T-cell (primary cell): Measurements from ENCODE around the gene TPRG1L. TPM values are rescaled to one million over a fixed set of nuclear protein-coding genes. Genes with fewer than 3 reads are reported as not detected.

Source experiments
- ATAC-seq, 4 experiments: fragments of 200-7000 bp in 3 of 4; fragments of 150-1000 bp in 1 of 4; cut with Tn5 transposase; replicated peaks in 1 of 4; 1 replicate in 3 of 4; 2 replicates in 1 of 4; pipeline ENCODE4 v1.10.0; 2021; ENCODE audit warnings: moderate library complexity in 3 of 4, mild to moderate bottlenecking in 2 of 4, moderate number of reproducible peaks in 1 of 4
- CTCF ChIA-PET, 2 donors: fragments of 300-600 bp; sonication (Branson Sonifier 250); formaldehyde crosslinking; loops; one replicate each; lab custom pipeline; 2022; ENCODE audit warnings: antibody characterized with exemption in 2 of 2; lab: Charles Lee
- POLR2A ChIA-PET, 2 donors: fragments of 300-600 bp; sonication (Branson Sonifier 250); formaldehyde crosslinking; loops; one replicate each; lab custom pipeline; 2022; ENCODE audit warnings: antibody characterized with exemption in 2 of 2; lab: Charles Lee
- DNase-seq, 35 experiments: peaks; one replicate each; pipeline versions ENCODE4 v3.0.0 to v3.0.0-alpha.2; 2013 to 2023
- H3K27ac ChIP-seq: one replicate; pipeline ENCODE4 v1.5.1; 2013; ENCODE audit warnings: low read length
- H3K27me3 ChIP-seq, 2 experiments: replicated peaks in 1 of 2; 1 replicate in 1 of 2; 2 replicates in 1 of 2; pipeline versions ENCODE4 v1.6.1 to v1.7.0; 2013; ENCODE audit warnings: low read length in 1 of 2, mixed read lengths in 1 of 2; ENCODE audit not compliant: control insufficient read depth in 2 of 2, insufficient read depth in 2 of 2; ENCODE audit errors: extremely low read depth in 1 of 2
- H3K36me3 ChIP-seq, 2 donors: 1 replicate in 1 of 2; 2 replicates in 1 of 2; pipeline versions ENCODE4 v1.6.1 to v1.7.0; 2013; ENCODE audit warnings: low read length in 1 of 2; ENCODE audit not compliant: control insufficient read depth in 2 of 2, insufficient read depth in 1 of 2; ENCODE audit errors: extremely low read depth in 1 of 2
- H3K4me1 ChIP-seq, 2 experiments: 1 replicate in 1 of 2; 2 replicates in 1 of 2; pipeline versions ENCODE4 v1.6.1 to v1.7.0; 2013; ENCODE audit warnings: low read length in 2 of 2, mixed read lengths in 1 of 2; ENCODE audit not compliant: insufficient read depth in 2 of 2, control insufficient read depth in 1 of 2; ENCODE audit errors: extremely low read depth in 1 of 2
- H3K4me3 ChIP-seq, 2 donors: 1 replicate in 1 of 2; 2 replicates in 1 of 2; pipeline versions ENCODE4 v1.5.1 to v1.7.0; 2013; ENCODE audit warnings: mild to moderate bottlenecking in 2 of 2, low read length in 1 of 2, moderate library complexity in 1 of 2; ENCODE audit not compliant: control insufficient read depth in 1 of 2; ENCODE audit errors: extremely low read depth in 1 of 2
- H3K9me3 ChIP-seq: 2 replicates; pipeline ENCODE4 v1.7.0; 2013
- H3K27ac Mint-ChIP-seq, 2 donors: one replicate each; pipeline ENCODE4 v1.8.0; 2020 to 2021; ENCODE audit warnings: mild to moderate bottlenecking in 2 of 2, mixed read lengths in 2 of 2
- H3K27me3 Mint-ChIP-seq, 2 donors: one replicate each; pipeline ENCODE4 v1.8.0; 2021 to 2022; ENCODE audit warnings: mixed read lengths in 2 of 2
- H3K36me3 Mint-ChIP-seq: one replicate; pipeline ENCODE4 v1.8.0; 2021; ENCODE audit warnings: mixed read lengths
- H3K4me1 Mint-ChIP-seq, 3 donors: one replicate each; pipeline ENCODE4 v1.8.0; 2020 to 2022; ENCODE audit warnings: mixed read lengths in 3 of 3, mild to moderate bottlenecking in 1 of 3
- H3K4me3 Mint-ChIP-seq, 3 donors: one replicate each; pipeline ENCODE4 v1.8.0; 2020 to 2022; ENCODE audit warnings: mild to moderate bottlenecking in 3 of 3, mixed read lengths in 3 of 3, moderate library complexity in 3 of 3
- H3K9me3 Mint-ChIP-seq, 3 donors: one replicate each; pipeline ENCODE4 v1.8.0; 2020 to 2022; ENCODE audit warnings: mixed read lengths in 3 of 3
- WGBS: methylation state at CpG from one replicate; pipeline ENCODE4 v1.1.5; 2013; ENCODE audit warnings: missing lambda C conversion rate; ENCODE audit not compliant: insufficient coverage; 5-methylcytosine and 5-hydroxymethylcytosine counted together
- total RNA-seq, 35 experiments: library from RNA in 6 of 35; stranded (reverse) in 6 of 35; fragments of 120-200 nt in 1 of 35; gene quantifications; one replicate each; pipeline versions ENCODE4 v1.2.1 to v1.2.4 and lab custom pipeline; 2013 to 2026

Gene TPRG1L
- total RNA-seq, 5 donors from 2014 or later (not counting 1 experiment from before 2014, with no cell fraction given): 36.7 to 48.5 (median 45.4) TPM

GRCh38 chr1:3661631-3662030 is 36.8 kb downstream of the TPRG1L start:
- POLR2A ChIA-PET: no interaction called here
- ATAC-seq (no peak), DNase-seq (no peak)
- CTCF ChIA-PET: no interaction called here
- peaks cover 4 to 44% of the 10 kb centered on the region in 2 experiments for H3K27me3 ChIP-seq
- Mint-ChIP-seq H3K27ac (no peak overlapping the region), H3K4me3 (no peak overlapping the region), H3K27me3 (peaks cover 18 to 27% of the 10 kb centered on the region in 2 donors), H3K9me3 (no peaks in the 10 kb centered on the region), H3K36me3 (no peaks in the 10 kb centered on the region), H3K4me1 (peaks cover 0 to 4% (median 0%) of the 10 kb centered on the region in 3 donors)
- H3K36me3 ChIP-seq: no peaks in the 10 kb centered on the region
- H3K4me1 ChIP-seq: no peaks in the 10 kb centered on the region
- no peak overlapping the region for H3K4me3 ChIP-seq
- no peaks in the 10 kb centered on the region for H3K9me3 ChIP-seq
- H3K27ac ChIP-seq: no peak overlapping the region
- no CpG with 5 or more reads among the region's 4 CpGs for WGBS

GRCh38 chr1:3662080-3662671 is 37.4 kb downstream of the TPRG1L start:
- Histone ChIP-seq H3K9me3 (no peaks in the 10 kb centered on the region), H3K27me3 (peaks cover 4 to 46% of the 10 kb centered on the region in 2 experiments), H3K36me3 (no peaks in the 10 kb centered on the region), H3K27ac (no peak overlapping the region), H3K4me1 (no peaks in the 10 kb centered on the region), H3K4me3 (no peak overlapping the region)
- ChIA-PET CTCF (no interaction called here), POLR2A (no interaction called here)
- Mint-ChIP-seq H3K36me3 (no peaks in the 10 kb centered on the region), H3K27ac (no peak overlapping the region), H3K9me3 (no peaks in the 10 kb centered on the region), H3K4me1 (peaks cover 0 to 7% (median 0%) of the 10 kb centered on the region in 3 donors), H3K27me3 (peaks cover 18 to 25% of the 10 kb centered on the region in 2 donors), H3K4me3 (no peak overlapping the region)
- whole genome bisulfite sequencing: 84% methylated on average over 9 of the region's 16 CpGs
- no peak for ATAC-seq
- DNase-seq: no peak

- H3K4me1 Mint-ChIP-seq: peaks cover 0 to 7% (median 0%) of the 10 kb centered on the region in 3 donors
- DNase-seq (no peak), ATAC-seq (no peak)
- Histone ChIP-seq H3K27me3 (peaks cover 0 to 47% of the 10 kb centered on the region in 2 experiments), H3K4me3 (no peak overlapping the region), H3K27ac (no peak overlapping the region), H3K9me3 (no peaks in the 10 kb centered on the region), H3K4me1 (no peaks in the 10 kb centered on the region), H3K36me3 (no peaks in the 10 kb centered on the region)
- H3K27ac Mint-ChIP-seq: no peak overlapping the region
- H3K27me3 Mint-ChIP-seq: peaks cover 10 to 12% of the 10 kb centered on the region in 2 donors
- CTCF ChIA-PET: no interaction called here
- POLR2A ChIA-PET: no interaction called here
- no peaks in the 10 kb centered on the region for H3K36me3 Mint-ChIP-seq
- no peak overlapping the region for H3K4me3 Mint-ChIP-seq
- no peaks in the 10 kb centered on the region for H3K9me3 Mint-ChIP-seq
- 67% methylated on average over 6 of the region's 14 CpGs for WGBS
Measured at GRCh38 chr1:3663999-3664699, 39.3 kb downstream of the TPRG1L start.

GRCh38 chr1:3664700-3665375 is 40.0 kb downstream of the TPRG1L start:
- POLR2A ChIA-PET: no interaction called here
- ATAC-seq: no peak

GRCh38 chr1:3668148-3668547 is 43.3 kb downstream of the TPRG1L start:
- no peak overlapping the region for H3K27ac ChIP-seq

More at GRCh38 chr1:3664700-3665375, 40.0 kb downstream of the TPRG1L start:
- Histone ChIP-seq H3K36me3 (no peaks in the 10 kb centered on the region), H3K27me3 (peaks cover 0 to 53% of the 10 kb centered on the region in 2 experiments), H3K4me3 (no peak overlapping the region), H3K4me1 (no peaks in the 10 kb centered on the region), H3K9me3 (no peaks in the 10 kb centered on the region), H3K27ac (no peak overlapping the region)
- Mint-ChIP-seq H3K9me3 (no peaks in the 10 kb centered on the region), H3K27me3 (peaks cover 9 to 10% of the 10 kb centered on the region in 2 donors), H3K4me3 (no peak overlapping the region), H3K36me3 (no peaks in the 10 kb centered on the region), H3K4me1 (peaks cover 0 to 7% (median 0%) of the 10 kb centered on the region in 3 donors), H3K27ac (no peak overlapping the region)
- DNase-seq: no peak
- CTCF ChIA-PET: no interaction called here
- 82% methylated on average over 10 of the region's 14 CpGs for WGBS

GRCh38 chr1:3668585-3669300 is 43.9 kb downstream of the TPRG1L start:
- H3K4me3 Mint-ChIP-seq: no peak overlapping the region
- DNase-seq: peak in 1 of 35 experiments; percentile 29
- H3K36me3 Mint-ChIP-seq: no peaks in the 10 kb centered on the region
- Histone ChIP-seq H3K9me3 (no peaks in the 10 kb centered on the region), H3K4me3 (no peak overlapping the region), H3K27me3 (peaks cover 0 to 58% of the 10 kb centered on the region in 2 experiments), H3K4me1 (peaks cover 0 to 4% of the 10 kb centered on the region in 2 experiments), H3K27ac (no peak overlapping the region), H3K36me3 (no peaks in the 10 kb centered on the region)
- POLR2A ChIA-PET: no interaction called here
- 44% methylated on average over 28 of the region's 30 CpGs for WGBS
- CTCF ChIA-PET: no interaction called here
- no peaks in the 10 kb centered on the region for H3K9me3 Mint-ChIP-seq
- no peak for ATAC-seq
- no peak overlapping the region for H3K27ac Mint-ChIP-seq
- H3K4me1 Mint-ChIP-seq: peaks cover 0 to 13% (median 6%) of the 10 kb centered on the region in 3 donors
- peaks cover 7 to 12% of the 10 kb centered on the region in 2 donors for H3K27me3 Mint-ChIP-seq

More at GRCh38 chr1:3668148-3668547, 43.3 kb downstream of the TPRG1L start:
- Mint-ChIP-seq H3K4me3 (no peak overlapping the region), H3K27ac (no peak overlapping the region), H3K9me3 (no peaks in the 10 kb centered on the region), H3K36me3 (no peaks in the 10 kb centered on the region), H3K27me3 (peaks cover 6 to 7% of the 10 kb centered on the region in 2 donors), H3K4me1 (peaks cover 0 to 8% (median under 1%) of the 10 kb centered on the region in 3 donors)
- Histone ChIP-seq H3K4me1 (no peaks in the 10 kb centered on the region), H3K27me3 (peaks cover 0 to 57% of the 10 kb centered on the region in 2 experiments), H3K36me3 (no peaks in the 10 kb centered on the region), H3K9me3 (no peaks in the 10 kb centered on the region), H3K4me3 (no peak overlapping the region)
- WGBS: 79% methylated on average over 3 of the region's 8 CpGs
- ATAC-seq (no peak), DNase-seq (no peak)
- CTCF ChIA-PET: no interaction called here
- POLR2A ChIA-PET: no interaction called here
